ENCODE data around the gene LPP. TPM values are rescaled to one million over a fixed set of nuclear protein-coding genes. Genes with fewer than 3 reads are reported as not detected.

Gene LPP
- total and polyA plus RNA-seq, 2 of the 13 experiments (the other 11 are each of a cell fraction or from before 2014, with no cell fraction given), result 19.2 to 29.9 TPM

- TF ChIP-seq HMGXB4 (CRISPR knock-in tag; IDR thresholded peaks at IDR 0.05; ENCODE audit: borderline replicate concordance in 1 of 2, low read depth in 1 of 2) (peak; percentile 14 to 66; a peak in 1 of 4 replicates), AFF4 (CRISPR knock-in tag; IDR thresholded peaks at IDR 0.05) (no peak; the same call in 1 of the 2 replicates), AGO2 (optimal IDR thresholded peaks at IDR 0.05; ENCODE audit: low read depth, low read length) (no peak), ZFY (CRISPR knock-in tag; IDR thresholded peaks at IDR 0.05) (peak; percentile 74), ZMYM3 (CRISPR knock-in tag; IDR thresholded peaks at IDR 0.05) (0 out of 2 replicates have a peak, but pooled peaks have one; percentile 68), ZNF30 (CRISPR knock-in tag; IDR thresholded peaks at IDR 0.05) (no peak), TEAD3 (CRISPR knock-in tag; optimal IDR thresholded peaks at IDR 0.05; ENCODE audit: borderline replicate concordance) (peak; percentile 70), JUNB (CRISPR knock-in tag; IDR thresholded peaks at IDR 0.05; ENCODE audit: borderline replicate concordance) (peak; percentile 100), ZNF710 (CRISPR knock-in tag; IDR thresholded peaks at IDR 0.05; ENCODE audit: borderline replicate concordance) (peak; percentile 98), BCL6 (CRISPR knock-in tag; IDR thresholded peaks at IDR 0.05) (peak; percentile 99), BCL3 (CRISPR knock-in tag; IDR thresholded peaks at IDR 0.05) (0 out of 2 replicates have a peak, but pooled peaks have one; percentile 31), SATB2 (CRISPR knock-in tag; IDR thresholded peaks at IDR 0.05) (peak; percentile 100), KAT2B (IDR thresholded peaks at IDR 0.05; ENCODE audit: borderline replicate concordance, low read depth, low read length) (no peak), TBL1XR1 (IDR thresholded peaks at IDR 0.05; ENCODE audit: borderline replicate concordance, low read length, partially characterized antibody) (peak; percentile 95), ZBTB46 (CRISPR knock-in tag; IDR thresholded peaks at IDR 0.05; ENCODE audit: borderline replicate concordance) (no peak), ZNF205 (CRISPR knock-in tag; IDR thresholded peaks at IDR 0.05) (no peak), ZNF792 (CRISPR knock-in tag; IDR thresholded peaks at IDR 0.05) (0 out of 2 replicates have a peak, but pooled peaks have one; percentile 76), ZNF354B (CRISPR knock-in tag; IDR thresholded peaks at IDR 0.05) (no peak)
Observed at GRCh38 chr3:188294823-188295487, 141.0 kb downstream of the LPP start (continued).
